SHP77 treated with DMSO at 0.1 percent for 48 hours (cell line): ENCODE measurements around the gene ATP5F1D.
"Not testable (repeated sequence)": the region's sequence is repeated elsewhere in the genome, so short reads cannot be mapped to it uniquely, and the experiment has no call there.

Experiments
- DNase-seq: peaks from one replicate; lab custom pipeline; 2025; lab: John Stamatoyannopoulos, UW

ATP5F1D gene

DNA sequence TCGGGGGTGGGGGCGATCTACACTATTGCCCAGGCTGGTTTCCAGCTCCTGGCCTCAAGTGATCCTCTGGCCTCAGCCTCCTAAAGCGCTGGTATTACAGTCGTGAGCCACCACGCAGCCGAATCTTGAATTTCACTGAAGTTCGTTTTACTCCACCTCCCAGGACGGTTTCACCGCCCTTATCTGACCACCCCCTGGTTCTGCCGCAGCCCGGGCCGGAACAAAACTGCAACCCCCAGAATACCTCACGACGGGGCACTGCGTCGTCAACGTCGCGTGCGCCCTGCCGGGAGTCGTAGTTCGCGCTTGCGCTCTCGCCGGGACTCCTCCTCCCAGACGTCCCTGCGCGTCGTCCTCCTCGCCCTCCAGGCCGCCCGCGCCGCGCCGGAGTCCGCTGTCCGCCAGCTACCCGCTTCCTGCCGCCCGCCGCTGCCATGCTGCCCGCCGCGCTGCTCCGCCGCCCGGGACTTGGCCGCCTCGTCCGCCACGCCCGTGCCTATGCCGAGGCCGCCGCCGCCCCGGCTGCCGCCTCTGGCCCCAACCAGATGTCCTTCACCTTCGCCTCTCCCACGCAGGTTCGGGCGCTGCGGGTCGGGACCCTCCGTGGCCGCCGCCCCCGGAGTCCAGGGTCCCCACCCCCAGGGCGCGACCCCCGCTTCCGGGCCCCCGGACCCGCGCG lies at the start of gene ATP5F1D:
Gene ATP5F1D (plus strand): TSS at position 335 of the 679 bp plus-strand sequence. CDS start 100 bp downstream, at position 435.
- peak; percentile 65 for DNase-seq

DNA sequence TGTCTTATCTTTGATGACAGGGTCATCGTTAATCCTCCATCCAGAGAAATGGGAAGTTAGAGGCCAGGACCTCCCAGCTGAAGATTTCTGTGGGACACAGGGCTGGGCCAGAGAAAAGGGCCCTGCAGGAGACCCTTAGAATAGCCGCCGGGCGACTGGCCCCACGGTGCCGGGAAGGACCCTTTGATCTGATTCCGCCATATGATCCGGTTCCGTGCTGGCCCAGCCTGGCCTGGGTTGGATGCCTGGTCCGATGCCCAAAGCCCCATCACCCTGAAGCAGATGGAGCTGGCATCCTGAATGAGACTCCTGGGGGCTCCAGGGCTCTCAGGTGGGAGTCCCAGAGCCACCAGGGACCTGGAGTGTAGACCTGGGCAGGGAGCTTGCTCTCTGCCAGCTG lies 42.0 kb upstream of the ATP5F1D start:
- no peak for DNase-seq

DNA sequence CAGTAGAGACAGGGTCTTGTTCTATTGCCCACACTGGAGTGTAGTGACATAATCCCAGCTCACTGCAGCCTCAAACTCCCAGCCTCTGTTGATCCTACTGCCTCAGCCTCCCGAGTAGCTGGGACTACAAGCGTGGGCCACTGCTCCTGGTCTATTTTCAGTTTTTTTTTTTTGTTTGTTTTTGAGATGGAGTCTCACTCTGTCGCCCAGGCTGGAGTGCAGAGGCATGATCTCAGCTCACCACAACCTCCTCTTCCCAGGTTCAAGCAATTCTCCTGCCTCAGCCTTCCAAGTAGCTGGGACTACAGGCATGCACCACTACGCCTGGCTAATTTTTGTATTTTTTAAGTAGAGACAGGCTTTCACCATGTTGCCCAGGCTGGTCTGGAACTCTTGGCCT lies 40.9 kb upstream of the ATP5F1D start:
- not testable (repeated sequence) for DNase-seq

DNA sequence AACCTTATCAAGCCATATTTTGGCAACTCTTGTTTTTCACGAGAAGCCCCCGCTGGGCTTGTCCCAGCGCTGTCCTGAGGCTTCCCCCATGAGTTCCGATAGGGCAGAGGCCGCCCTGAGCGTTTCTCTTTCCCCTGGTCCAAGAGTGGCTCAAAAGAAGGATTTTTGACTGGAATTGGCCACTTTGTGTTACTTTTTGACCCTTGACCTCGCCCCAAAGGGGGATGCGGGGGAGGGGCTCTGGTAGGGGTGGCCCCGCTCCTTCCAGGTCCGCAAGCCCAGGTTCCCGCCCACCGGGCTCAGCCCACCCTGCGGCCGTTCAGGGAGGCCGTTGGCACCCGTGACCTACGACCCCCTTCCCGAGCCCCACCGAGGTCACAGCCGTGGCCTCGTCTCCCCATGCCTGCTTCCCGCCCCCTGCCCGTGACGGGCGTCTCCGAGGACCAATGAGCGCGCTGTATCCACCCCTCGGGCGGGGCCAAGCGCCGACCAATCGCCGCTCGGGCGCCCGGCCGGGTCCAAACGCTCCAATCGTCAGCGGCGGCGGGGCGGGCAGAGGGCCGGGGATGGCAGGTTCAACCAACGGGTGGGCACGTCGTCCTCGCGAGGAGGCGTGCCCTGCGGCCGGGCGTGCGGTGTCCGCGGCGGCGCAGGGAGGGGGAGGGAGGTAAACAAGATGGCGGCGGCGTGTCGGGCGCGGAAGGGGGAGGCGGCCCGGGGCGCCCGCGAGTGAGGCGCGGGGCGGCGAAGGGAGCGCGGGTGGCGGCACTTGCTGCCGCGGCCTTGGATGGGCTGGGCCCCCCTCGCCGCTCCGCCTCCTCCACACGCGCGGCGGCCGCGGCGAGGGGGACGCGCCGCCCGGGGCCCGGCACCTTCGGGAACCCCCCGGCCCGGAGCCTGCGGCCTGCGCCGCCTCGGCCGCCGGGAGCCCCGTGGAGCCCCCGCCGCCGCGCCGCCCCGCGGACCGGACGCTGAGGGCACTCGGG lies 36.1 kb upstream of the ATP5F1D start, which contains the start of gene STK11:
Gene STK11 (plus strand): TSS at position 665 of the 986 bp plus-strand sequence. CDS start 1,136 bp downstream, outside the sequence.
- DNase-seq = no peak

DNA sequence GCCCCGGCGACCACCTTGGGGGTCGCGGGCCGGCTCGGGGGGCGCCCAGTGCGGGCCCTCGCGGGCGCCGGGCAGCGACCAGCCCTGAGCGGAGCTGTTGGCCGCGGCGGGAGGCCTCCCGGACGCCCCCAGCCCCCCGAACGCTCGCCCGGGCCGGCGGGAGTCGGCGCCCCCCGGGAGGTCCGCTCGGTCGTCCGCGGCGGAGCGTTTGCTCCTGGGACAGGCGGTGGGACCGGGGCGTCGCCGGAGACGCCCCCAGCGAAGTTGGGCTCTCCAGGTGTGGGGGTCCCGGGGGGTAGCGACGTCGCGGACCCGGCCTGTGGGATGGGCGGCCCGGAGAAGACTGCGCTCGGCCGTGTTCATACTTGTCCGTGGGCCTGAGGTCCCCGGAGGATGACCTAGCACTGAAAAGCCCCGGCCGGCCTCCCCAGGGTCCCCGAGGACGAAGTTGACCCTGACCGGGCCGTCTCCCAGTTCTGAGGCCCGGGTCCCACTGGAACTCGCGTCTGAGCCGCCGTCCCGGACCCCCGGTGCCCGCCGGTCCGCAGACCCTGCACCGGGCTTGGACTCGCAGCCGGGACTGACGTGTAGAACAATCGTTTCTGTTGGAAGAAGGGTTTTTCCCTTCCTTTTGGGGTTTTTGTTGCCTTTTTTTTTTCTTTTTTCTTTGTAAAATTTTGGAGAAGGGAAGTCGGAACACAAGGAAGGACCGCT lies 35.2 kb upstream of the ATP5F1D start:
- DNase-seq = no peak

DNA sequence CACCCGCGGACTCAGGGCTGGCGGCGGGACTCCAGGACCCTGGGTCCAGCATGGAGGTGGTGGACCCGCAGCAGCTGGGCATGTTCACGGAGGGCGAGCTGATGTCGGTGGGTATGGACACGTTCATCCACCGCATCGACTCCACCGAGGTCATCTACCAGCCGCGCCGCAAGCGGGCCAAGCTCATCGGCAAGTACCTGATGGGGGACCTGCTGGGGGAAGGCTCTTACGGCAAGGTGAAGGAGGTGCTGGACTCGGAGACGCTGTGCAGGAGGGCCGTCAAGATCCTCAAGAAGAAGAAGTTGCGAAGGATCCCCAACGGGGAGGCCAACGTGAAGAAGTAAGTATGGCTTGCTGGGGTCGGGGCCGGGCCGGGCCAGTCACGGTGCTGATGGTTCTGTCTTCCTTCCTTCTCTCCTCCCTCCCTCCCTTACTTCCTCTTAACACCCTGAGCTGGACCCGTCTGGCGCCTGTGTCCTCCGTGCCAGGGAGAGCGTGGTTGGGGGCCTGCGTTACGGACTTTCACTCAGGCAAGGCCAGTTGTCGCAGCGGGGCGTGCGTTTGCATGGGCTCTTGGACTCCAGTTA lies 34.6 kb upstream of the ATP5F1D start:
- DNase-seq = no peak

DNA sequence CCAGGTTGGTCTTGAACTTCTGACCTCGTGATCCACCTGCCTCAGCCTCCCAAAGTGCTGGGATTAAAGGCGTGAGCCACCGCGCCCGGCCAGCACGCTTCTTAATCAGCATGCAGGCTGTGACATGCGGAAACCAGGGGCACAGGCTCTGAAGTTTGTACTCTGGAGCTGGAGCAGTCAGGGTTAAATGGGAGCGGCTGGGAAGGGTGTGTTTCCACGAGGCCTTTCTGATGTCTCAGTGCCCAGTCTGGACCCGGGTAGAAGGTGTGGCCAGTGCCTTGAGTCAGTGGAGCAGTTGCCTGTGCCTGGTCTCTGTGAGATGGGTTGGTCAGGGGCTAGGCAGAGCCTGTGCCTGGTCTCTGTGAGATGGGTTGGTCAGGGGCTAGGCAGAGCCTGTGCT lies 32.7 kb upstream of the ATP5F1D start:
- DNase-seq = not testable (repeated sequence)

DNA sequence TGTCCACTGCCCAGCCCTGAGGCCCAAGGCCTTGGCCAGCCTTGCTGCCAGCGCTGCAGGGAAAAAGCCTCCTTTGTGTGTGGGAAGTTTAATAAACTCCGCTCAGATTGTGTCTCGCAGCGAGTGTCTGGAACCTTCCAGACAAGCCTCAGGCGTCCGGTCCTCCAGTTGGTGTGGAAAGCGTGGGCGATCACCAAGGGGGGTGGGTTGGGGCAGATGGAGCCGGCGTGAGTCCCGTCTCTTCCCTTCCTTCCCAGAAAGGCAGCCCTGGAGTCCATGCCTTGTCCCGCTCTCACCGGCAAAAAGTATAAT lies 31.4 kb upstream of the ATP5F1D start:
- no peak for DNase-seq

DNA sequence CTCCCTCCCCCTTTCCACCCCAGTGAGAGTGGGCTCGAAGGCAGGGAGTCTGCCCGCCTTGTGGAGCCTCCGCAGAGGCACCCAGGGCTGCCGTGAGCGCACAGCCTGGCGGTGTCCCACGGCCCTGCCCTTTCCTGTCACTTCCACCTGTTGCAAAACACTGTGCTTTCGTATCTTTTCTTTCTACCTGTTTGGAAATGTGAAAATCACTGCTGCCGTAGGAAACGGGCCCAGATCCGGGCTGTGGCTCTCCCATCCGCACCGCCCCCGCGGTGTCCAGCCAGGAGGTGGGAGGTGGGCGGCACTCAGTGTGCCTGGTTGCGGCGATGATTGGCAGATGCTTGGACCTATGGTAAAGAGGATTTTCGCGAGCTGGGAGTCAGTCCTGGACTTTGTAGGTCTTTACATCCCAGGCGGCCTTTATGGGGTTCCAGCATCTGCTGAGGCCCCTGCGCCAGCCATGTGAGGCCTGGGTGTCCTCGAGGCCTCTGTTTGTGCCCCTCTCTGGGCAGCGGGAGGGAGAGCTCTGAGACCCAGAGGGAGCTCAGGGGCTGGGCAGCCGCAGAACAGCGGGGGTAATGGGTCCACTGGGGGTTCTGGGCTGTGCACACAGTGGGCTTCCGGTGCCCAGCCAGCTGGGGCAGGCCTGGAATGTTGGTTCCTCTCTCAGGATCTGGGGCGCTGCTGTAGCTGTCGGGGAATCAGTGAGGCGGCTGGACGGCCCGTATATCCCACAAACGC lies 29.9 kb upstream of the ATP5F1D start:
- no peak for DNase-seq

DNA sequence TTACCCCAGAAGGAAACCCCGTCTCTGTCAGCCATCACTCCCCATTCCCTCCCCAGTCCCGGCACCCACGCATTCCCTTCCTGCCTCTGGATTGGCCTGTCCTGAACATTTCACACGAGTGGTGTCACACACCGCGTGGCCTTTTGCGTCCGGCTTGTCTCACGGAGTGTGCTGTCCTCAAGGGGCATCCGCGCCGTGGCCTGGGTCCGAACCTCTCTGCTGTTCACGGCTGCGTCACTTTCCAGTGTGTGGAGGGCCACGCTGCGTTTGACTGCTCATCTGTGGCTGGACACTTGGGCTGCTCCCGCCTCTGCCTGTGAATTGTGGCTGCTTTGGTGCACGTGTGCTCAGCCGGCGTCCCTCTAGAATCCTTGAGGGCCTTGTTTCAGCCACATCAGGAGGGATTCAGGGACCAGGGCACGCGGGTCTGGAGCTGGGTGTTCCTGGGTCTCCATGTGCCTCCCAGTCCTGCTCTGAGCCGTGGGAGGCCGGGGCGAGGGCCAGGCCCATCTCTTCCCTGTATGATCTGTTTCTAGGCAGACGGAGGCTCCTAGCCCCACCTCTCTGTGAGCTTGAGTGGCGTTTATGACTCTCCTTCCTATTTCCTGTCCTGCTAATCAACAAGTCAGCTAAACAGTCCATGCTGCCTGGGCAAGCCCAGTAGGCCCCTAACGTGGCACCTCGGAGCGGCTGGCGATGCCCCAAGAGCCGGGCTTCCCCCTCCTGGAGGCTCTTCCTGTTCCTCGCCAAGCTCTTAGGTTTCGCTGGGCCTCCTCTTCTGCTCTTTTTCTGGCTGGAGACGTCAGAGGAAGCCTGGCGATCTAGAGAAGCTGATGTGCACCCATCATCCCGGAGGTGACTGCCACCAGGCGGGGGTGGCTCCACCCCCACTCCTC lies 27.9 kb upstream of the ATP5F1D start:
- peak; percentile 89 for DNase-seq

DNA sequence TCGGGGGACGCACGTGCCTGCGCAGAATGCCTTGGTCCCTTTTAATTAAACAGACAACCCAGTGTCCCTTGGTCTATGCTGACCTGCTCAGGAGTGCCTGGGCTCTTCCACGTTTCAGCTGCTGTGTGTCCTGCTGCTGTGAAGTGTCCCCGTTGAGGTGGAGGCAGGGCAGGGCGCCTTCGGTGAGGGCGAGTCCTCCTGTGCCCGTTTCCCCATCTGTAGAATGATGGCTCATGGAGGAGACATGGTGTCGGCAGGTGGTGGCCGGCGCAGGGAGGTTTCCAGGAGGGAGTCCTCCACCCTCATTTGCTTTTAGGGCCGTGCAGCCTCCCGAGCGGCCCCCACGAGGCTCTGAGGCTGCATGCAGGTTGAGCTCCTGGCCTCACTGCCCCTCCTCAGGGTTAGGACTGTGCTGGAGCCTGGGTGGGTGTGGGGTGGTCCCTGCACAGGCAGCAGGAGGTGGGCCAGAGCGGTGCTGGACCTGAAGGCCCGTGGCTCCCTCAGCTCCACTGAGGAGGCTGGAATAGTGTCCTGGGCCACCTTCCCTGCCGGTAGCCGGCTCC lies 27.2 kb upstream of the ATP5F1D start:
- no peak for DNase-seq

DNA sequence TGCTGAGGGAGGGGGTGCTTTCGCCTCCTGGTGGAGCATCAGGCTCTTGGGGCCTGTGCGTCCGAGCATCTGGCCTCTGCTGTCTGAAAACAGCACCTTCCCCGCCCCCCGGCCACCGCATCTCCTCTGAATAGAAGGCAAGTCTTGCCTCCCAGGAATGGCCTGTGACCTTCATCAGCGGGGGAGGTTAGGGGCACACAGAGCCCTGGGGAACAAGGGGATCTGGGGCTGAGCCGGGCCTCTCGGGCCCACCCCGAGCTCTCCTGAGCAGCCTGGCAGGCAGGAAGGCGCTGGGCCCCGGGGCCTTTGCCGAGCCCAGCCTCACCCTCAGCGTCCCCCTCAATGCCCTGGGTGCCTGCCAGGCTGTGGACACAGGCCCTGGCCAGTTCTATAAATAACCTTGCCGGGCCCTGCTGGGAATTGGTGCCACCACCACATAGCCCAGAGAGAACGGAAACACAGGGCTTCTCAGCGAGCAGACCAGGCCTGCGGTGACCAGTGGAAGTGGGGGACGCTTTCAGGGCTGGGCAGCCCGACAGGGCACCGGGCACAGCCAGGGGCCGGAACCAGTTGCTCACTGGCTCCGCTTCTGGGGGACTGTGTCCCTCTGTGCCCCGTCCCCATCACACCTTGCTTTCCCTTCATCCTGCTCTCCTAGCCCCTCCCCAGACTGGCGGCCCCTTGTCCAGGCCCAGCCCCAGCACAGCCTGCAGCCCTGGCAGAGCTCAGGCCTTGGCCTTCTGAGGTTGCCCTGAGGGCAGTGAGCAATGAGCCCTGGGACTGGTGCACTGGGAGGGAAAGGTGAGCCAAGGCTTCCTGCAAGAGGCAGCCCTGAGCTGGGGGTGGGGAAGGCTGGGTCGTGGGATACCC lies 26.5 kb upstream of the ATP5F1D start:
- DNase-seq = no peak

DNA sequence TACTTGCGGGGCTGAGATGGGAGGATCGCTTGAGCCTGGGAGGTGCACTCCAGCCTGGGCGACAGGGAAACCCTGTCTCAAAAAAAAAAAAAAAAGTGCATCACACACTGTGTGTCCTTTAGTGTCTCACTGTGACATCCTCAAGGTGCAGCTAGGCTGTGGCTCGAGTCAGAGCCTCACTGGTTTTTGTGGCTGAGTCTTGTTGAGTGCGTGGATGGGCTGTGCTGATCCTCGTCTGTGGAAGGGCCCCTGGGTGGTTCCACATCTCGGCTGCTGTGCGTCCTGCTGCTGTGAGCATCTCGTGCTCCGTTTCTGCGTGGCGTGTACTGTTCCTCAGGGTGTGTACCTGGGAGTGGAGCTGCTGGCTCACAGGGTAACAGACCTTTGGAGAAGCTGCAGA lies 24.8 kb upstream of the ATP5F1D start:
- no peak for DNase-seq

DNA sequence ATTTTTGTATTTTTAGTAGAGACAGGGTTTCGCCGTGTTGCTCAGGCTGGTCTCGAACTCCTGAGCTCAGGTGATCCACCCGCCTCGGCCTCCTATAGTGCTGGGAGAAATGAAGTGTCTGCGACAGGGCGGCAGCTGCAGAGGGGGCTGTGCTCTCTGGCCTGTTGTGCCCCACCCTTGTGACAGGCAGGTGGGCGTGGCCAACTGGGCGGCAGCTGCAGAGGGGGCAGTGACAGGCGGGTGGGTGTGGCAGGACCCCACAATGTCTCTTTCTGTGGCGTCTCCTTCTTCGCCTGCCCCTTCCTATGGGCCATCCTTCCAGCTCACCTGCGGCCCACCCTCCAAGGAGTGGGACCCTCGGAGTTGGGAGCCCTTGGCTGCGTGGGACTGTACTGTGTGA lies 24.2 kb upstream of the ATP5F1D start:
- DNase-seq = no peak

DNA sequence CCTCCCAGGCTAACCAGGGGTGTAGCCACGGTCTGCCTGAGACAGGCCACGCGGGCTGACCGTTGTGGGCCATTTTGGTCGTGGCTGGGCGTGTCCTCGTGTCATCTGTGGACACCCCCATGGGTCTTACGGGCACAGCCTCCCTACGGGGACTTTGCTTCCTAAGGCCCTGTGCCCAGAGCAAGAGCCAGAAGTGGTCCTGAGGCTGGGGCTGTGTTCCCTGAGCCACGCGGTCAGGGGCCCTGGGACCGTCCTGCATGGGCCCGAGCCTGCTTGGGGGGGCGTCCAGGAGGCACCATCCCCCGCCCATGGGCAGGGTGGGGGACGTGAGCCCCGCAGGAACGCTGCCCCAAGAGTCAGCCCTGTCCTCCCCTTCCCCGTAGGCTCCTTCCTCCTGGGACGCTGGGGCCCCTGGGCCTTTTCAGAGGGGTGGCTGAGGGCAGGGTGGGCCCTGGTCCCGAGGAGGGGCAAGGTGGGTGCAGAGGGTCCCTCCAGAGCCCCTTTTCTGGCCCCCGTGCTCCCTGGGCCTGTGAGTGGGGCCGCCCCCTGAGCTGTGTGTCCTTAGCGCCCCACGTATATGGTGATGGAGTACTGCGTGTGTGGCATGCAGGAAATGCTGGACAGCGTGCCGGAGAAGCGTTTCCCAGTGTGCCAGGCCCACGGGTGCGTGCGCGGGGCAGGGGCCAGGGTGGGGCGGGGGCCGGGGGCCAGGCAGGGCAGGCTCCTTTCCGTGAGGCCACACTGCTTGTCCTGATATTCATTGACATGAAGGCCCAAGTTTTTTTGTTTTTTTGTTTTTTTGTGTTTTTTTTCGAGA lies 22.6 kb upstream of the ATP5F1D start:
- no peak for DNase-seq

DNA sequence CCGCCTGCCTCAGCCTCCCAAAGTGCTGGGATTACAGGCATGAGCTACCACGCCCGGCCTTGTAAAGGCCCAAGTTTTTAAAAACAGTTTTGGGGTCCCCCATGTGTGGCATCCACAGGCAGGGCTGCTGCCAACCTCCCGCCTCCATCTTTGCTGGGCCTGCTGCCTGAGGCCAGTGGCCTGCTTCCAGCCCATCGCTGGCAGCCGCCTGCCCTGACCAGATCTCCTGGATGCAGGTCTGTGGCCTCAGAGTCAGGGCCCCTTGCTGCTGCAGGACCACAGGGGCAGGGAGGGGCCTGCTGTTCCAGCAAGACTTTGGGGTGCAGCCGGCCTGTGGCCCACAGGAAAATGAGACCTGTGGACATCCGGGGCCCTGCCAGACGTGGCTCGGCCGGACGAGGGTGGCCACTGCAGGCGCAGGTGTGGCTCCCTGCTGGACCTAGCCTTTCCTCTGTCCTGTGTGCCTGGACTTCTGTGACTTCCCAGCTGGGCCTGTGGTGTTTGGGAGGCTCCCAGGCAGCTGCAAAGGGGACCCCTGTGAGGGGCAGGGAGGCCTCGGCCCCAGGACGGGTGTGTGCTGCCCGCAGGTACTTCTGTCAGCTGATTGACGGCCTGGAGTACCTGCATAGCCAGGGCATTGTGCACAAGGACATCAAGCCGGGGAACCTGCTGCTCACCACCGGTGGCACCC lies 21.6 kb upstream of the ATP5F1D start:
- no peak for DNase-seq

DNA sequence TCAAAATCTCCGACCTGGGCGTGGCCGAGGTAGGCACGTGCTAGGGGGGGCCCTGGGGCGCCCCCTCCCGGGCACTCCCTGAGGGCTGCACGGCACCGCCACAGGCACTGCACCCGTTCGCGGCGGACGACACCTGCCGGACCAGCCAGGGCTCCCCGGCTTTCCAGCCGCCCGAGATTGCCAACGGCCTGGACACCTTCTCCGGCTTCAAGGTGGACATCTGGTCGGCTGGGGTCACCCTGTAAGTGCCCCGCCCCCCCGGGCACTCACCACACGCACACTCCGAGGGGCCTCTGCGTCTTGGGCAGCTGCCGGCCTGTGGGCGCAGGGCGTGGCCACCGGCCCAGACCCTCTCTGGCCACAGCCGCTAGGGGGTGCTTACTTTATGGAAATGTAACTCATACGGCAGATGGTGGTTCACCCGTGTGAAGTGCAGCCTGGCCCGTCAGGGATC lies 21.0 kb upstream of the ATP5F1D start:
- peak; percentile 79 for DNase-seq
